ENCODE measurements around the gene SERINC4. TPM values are rescaled to one million over a fixed set of nuclear protein-coding genes. Genes with fewer than 3 reads are reported as not detected.

The SERINC4 gene
- total RNA-seq (2022; extraction: Qiagen RNA extraction; ENCODE audit: low read depth): 0.11 TPM in 1 of 5 replicates, not detected in the others

DNA sequence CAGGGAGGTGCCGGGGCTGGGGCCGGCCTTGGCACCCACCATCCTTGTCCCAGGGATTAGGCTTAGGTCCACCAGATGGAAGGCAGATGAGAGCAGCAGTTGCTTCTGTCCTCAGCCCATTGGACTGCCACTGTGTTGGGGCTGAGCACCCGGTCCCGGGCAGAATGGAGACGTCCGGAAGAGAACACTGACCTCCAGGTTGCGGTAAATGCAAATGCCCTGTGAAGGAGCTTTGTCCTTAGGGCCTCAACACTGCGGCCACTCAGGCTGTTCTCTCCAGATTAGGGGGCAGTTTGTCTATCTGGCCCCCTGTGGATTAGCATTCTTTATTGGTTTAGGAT is at the start of gene SERINC4:
SERINC4 (minus strand) TSS at position 276 of the 341 bp plus-strand sequence; CDS start at position 42, 234 bp downstream.

DNA sequence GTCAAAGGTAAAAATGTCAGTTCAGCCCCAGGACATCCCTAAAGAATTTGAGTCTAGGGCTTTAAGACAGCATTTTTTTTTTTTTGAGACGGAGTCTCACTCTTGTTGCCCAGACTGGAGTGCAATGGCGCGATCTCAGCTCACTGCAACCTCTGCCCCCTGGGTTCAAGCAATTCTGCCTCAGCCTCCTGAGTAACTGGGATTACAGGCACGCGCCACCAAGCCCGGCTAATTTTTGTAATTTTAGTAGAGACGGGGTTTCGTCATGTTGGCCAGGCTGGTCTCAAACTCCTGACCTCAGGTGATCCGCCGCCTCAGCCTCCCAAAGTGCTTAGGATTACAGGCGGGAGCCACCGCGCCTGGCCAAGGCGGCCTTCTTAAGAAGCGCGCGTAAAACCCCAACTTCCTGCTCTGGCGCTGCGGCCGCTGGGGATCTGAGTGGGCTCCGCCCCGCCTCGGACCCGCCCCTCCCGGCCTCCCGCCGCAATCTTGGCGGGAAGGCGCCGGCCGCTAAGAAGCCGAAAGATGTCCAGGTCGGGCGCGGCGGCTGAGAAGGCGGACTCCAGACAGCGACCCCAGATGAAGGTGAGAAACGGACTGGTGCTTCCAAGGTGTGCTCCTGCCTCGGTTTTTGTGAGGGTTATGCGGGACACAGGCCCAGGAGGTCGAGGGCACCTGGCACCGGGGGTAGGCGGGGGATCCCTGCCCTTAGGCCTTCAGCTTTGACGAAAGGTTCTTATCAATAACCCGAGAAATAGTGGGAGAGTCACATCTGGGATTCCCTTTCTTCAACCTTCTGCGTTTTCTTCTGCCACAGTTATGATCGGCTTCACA is 26.7 kb upstream of the SERINC4 start, which contains the start of gene WDR76:
WDR76 (plus strand) TSS at position 495 of the 834 bp plus-strand sequence; CDS start at position 526, 31 bp downstream.

GRCh38 chr15:43824302-43825246 is 24.6 kb upstream of the SERINC4 start, which contains the start of gene MFAP1:
TSS of gene MFAP1 (minus strand) at chr15:43824690. CDS start at chr15:43824569, 121 bp downstream.

GRCh38 chr15:43800286-43801141 is 494 bp upstream of the SERINC4 start, which contains the start of gene HYPK:
TSS of gene HYPK (plus strand) at chr15:43800599. CDS start at chr15:43800623, 24 bp downstream.

DNA sequence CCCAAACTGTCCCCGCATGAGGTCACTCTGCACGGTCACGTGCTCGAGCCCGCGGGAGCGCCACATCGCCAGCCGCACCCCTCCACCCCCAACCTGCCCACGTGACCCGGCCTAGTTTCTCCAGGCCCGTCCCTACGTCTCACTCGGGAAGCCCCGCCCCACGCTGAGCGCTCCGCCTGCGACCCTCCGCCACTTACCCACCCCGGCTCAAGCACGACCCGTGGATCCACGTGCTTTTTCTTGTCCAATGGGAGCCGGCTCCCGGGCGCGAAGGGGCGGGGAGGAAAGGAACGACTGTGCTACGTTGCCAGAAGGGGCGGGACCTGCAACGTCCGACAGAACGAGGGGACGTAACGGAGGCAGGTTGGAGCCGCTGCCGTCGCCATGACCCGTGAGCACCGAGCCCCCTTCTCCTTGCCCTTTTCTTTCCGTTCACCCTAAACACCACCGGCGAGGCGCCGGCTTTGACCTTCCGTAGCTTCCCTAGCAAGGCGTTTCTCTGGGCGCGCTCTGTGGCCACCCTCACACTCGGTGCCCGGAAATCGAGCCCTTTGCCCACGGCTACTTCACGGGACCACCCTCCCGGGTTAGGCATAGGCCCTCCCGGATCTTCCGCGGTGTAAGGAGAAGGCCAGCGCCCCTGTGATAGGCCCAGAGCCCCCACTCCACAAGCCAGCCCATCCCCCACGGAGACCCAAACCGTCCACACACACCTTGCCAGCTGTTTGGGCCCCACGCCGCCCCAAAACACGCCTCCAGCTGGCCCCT is 7.8 kb downstream of the SERINC4 start, which contains the start of gene SERF2:
SERF2 (plus strand) TSS at position 328 of the 768 bp plus-strand sequence; CDS start at position 385, 57 bp downstream.

GRCh38 chr15:43776718-43777266 is 23.2 kb downstream of the SERINC4 start, which contains the start of gene ELL3:
TSS of gene ELL3 (minus strand) at chr15:43776966. CDS start at chr15:43776901, 65 bp downstream.

DNA sequence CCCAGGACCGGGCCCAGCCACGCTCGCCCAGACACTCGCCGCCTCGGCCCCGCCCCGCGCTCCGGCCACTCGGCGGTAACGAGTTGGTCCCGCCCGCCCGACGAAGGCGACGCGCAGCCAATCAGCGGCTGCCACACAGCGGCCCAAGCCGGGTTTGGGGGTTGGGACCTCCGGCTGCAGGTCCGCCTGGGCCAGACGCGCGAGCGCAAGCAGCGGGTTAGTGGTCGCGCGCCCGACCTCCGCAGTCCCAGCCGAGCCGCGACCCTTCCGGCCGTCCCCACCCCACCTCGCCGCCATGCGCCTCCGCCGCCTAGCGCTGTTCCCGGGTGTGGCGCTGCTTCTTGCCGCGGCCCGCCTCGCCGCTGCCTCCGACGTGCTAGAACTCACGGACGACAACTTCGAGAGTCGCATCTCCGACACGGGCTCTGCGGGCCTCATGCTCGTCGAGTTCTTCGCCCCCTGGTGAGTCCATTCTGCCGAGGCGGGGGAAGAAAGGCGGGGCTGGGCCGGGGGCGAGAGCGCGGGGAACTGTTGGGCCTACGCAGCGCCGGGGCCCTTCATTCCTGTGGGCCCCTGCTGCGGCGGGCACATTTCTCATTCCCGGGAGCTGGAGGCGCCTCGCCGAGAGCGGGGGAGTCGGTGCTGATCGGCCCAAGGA is 53.6 kb downstream of the SERINC4 start, which contains the start of gene PDIA3:
PDIA3 (plus strand) TSS at position 194 of the 658 bp plus-strand sequence; CDS start at position 296, 102 bp downstream.

Other genes starting within 250 kb of the SERINC4 start
- gene PPIP5K1, start 210.0 kb downstream of the SERINC4 start, total RNA-seq (2022; extraction: Qiagen RNA extraction; ENCODE audit: low read depth): 3.7 to 9.2 TPM (median 5.5 TPM) in 5 replicates
- gene CKMT1B, start 206.2 kb downstream of the SERINC4 start, total RNA-seq (2022; extraction: Qiagen RNA extraction; ENCODE audit: low read depth): 2.2 to 4.7 TPM (median 3.7 TPM) in 5 replicates
- gene STRC, start 181.4 kb downstream of the SERINC4 start, total RNA-seq (2022; extraction: Qiagen RNA extraction; ENCODE audit: low read depth): 0.06 to 0.19 TPM (median 0.11 TPM) in 5 replicates
- 0.41 to 2.0 TPM (median 0.58 TPM) in 5 replicates for gene CATSPER2, start 151.4 kb downstream of the SERINC4 start, total RNA-seq (2022; extraction: Qiagen RNA extraction; ENCODE audit: low read depth)
- gene CKMT1A, start 106.4 kb downstream of the SERINC4 start, total RNA-seq (2022; extraction: Qiagen RNA extraction; ENCODE audit: low read depth): 0.88 to 4.0 TPM (median 3.3 TPM) in 5 replicates
- gene PDIA3, start 53.8 kb downstream of the SERINC4 start, total RNA-seq (2022; extraction: Qiagen RNA extraction; ENCODE audit: low read depth): 310 to 373 TPM (median 358 TPM) in 5 replicates
- 1.4 to 2.7 TPM (median 1.8 TPM) in 5 replicates for gene ELL3, start 23.3 kb downstream of the SERINC4 start, total RNA-seq (2022; extraction: Qiagen RNA extraction; ENCODE audit: low read depth)
- 463 to 694 TPM (median 684 TPM) in 5 replicates for gene SERF2, start 7.9 kb downstream of the SERINC4 start, total RNA-seq (2022; extraction: Qiagen RNA extraction; ENCODE audit: low read depth)
- 4.1 to 10.5 TPM (median 5.7 TPM) in 5 replicates for gene HYPK, start 379 bp upstream of the SERINC4 start, total RNA-seq (2022; extraction: Qiagen RNA extraction; ENCODE audit: low read depth)
- 23.4 to 33.3 TPM (median 27.3 TPM) in 5 replicates for gene MFAP1, start 24.5 kb upstream of the SERINC4 start, total RNA-seq (2022; extraction: Qiagen RNA extraction; ENCODE audit: low read depth)
- gene WDR76, start 26.8 kb upstream of the SERINC4 start, total RNA-seq (2022; extraction: Qiagen RNA extraction; ENCODE audit: low read depth): 10.1 to 16.2 TPM (median 12.6 TPM) in 5 replicates

Data from A549 treated with ZK216348 at 1 μM for 4 hours (cell line).